A549 treated with dexamethasone at 1 μM for 4 hours (cell line): ENCODE results near the gene CILP2. TPM values are rescaled to one million over a fixed set of nuclear protein-coding genes. Genes with fewer than 3 reads are reported as not detected.

Experiments
- total RNA-seq: library from RNA; stranded (reverse); fragments of 200-300 nt; extraction: Qiagen RNA extraction; gene quantifications from 5 replicates; pipeline ENCODE4 v1.2.3, GENCODE V29; 2022

CILP2 gene, protein sequence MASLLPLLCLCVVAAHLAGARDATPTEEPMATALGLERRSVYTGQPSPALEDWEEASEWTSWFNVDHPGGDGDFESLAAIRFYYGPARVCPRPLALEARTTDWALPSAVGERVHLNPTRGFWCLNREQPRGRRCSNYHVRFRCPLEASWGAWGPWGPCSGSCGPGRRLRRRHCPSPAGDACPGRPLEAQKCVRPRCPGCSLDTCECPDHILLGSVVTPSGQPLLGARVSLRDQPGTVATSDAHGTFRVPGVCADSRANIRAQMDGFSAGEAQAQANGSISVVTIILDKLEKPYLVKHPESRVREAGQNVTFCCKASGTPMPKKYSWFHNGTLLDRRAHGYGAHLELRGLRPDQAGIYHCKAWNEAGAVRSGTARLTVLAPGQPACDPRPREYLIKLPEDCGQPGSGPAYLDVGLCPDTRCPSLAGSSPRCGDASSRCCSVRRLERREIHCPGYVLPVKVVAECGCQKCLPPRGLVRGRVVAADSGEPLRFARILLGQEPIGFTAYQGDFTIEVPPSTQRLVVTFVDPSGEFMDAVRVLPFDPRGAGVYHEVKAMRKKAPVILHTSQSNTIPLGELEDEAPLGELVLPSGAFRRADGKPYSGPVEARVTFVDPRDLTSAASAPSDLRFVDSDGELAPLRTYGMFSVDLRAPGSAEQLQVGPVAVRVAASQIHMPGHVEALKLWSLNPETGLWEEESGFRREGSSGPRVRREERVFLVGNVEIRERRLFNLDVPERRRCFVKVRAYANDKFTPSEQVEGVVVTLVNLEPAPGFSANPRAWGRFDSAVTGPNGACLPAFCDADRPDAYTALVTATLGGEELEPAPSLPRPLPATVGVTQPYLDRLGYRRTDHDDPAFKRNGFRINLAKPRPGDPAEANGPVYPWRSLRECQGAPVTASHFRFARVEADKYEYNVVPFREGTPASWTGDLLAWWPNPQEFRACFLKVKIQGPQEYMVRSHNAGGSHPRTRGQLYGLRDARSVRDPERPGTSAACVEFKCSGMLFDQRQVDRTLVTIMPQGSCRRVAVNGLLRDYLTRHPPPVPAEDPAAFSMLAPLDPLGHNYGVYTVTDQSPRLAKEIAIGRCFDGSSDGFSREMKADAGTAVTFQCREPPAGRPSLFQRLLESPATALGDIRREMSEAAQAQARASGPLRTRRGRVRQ
- 0.11 to 0.31 TPM (median 0.18 TPM) in 5 replicates for total RNA-seq

DNA sequence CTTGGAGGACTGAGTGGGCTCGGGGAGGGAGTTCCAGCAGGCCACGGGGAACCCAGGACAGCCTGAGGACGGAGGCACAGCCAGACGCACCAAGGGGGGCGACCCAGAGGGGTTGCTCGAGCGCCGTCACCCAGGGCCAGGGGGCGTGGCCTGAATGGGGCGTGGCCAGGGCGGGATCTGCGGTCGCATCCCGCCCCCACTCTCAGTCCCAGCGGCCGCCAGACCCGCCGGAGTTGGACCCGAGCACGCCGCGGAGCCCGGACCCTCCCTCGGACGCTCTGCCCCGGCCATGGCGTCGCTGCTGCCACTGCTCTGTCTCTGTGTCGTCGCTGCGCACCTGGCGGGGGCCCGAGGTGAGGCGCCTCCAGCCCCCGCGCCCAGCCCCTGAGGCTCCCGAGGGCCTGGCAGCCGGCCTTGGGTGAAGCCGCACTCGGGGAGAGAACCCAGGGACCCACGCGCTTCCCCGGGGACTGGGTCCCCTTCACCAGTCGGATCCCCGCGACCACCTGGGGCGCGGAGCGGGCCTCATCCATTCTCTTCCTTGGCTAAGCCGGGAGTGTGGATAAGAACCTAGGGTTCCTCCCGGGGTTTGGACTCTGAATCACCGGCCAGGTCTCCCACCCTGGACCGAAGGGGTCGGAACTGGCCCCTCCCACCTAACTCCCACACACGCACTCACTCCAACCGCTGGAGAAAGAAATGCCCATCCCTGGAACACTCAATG is at the start of gene CILP2:
Gene CILP2, plus strand, starts transcription at position 205 of the 724 bp plus-strand sequence. Its CDS starts 85 bp downstream, at position 290.

DNA sequence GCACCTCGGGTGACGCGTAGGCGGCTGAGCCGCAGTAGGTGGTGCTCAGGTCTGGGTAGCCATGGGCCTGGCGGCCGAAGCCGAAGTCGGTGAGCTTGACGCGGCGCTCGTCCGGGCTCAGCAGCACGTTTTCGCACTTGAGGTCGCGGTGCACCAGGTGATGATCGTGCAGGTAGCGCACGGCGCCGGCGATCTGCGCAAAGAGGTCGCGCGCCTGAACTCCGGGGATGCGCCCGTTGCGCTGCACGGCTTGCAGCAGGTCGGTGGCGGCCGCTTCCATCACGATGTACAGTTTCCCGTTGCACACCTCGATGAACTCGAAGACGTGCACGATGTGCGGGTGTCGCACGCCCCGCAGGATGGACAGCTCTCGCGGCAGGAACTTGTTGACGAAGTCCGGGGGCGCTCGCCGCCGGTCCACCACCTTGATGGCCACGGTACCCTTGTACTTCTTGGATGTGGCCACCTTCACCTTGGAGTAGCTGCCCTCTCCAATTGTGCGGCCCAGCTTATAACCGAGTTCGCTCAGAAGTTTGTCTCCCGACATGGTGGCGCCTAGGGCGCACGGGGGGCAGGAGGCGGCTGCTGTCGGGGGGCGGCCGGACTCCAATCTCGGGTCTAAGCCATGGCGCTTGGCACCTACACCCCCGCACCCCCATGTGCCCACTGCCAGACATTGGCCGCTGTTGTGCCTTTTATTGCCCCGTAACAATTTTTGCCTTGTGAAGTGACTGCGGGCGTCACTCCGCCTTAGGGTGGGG is 23.0 kb upstream of the CILP2 start, which contains the start of gene TSSK6:
Gene TSSK6, minus strand, starts transcription at position 668 of the 761 bp plus-strand sequence. Its CDS starts 121 bp downstream, at position 547.

DNA sequence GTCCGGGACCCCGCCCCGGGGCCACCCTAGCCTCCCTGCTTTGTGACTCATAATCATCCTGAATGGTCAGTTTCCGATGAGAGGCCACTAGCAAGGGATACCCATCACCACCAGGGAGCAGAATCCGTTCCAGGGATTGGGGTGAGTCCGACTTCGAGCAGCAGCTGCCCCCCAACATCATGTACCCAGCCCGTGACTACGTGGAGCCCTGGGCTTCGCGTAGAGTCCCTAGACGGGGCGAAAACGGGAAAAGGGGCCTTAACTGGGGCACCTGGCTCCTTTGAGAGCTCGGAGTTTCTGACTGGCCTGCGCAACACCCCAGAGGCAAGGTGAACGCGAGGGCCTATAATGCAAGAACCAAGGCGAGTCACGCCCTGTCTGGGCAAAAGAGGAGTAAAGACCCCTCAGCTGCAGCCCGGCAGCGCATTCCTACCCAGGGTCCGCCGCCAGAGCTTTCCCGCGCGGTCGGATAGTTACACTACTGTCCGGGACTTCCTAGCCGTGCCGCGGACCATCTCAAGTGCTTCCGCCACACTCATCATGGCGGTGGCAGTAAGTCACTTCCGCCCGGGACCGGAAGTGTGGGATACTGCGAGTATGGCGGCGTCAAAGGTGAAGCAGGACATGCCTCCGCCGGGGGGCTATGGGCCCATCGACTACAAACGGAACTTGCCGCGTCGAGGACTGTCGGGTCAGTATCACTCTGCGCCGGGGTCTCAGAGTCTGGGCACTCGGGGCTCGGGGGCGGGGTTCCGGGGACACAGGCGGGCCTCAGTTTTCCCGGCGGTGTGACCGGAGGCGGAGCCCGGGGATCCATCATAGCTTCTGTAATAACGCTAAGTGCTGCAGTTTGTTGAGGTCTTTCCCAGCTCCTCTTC is 22.2 kb upstream of the CILP2 start, which contains the start of gene NDUFA13:
Gene NDUFA13, plus strand, starts transcription at position 584 of the 878 bp plus-strand sequence. Its CDS starts 14 bp downstream, at position 598.

DNA sequence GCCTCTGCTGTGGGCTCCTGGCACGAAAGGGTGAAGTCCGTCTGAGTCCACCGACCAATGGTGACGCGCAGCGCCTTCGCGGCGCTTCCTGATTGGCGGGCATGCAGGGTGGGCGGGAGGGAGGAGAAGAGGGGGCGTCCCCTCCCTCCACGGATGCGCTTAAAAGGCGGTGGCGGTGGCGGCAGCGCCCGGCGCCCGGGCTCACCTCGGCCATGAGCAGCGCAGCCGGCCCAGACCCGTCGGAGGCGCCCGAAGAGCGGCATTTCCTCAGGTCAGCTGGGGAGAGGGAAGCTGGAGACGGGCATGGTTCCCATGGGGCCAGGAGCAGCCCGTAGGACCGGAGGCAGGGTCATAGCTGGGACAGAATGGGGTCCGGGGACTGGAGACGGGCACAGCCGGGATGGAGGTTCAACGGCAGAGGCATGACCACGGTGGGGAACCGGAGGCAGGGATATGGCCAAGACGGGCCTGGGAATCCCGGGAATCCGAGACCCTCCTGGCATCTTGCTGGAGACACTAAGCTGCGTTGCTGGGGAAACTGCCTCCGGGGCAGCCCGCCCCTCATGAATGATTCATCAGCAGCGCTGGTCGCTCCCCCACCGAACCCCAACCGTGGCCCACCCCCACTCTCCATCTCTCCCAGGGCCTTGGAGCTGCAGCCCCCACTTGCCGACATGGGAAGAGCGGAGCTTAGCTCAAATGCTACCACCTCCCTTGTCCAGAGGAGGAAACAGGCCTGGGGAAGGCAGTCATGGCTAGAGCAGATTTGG is 9.2 kb upstream of the CILP2 start, which contains the start of gene YJEFN3:
Gene YJEFN3, plus strand, starts transcription at position 191 of the 770 bp plus-strand sequence. Its CDS starts 22 bp downstream, at position 213.

Other genes with a start within 250 kb of the CILP2 start
- 22.6 to 26.0 TPM (median 23.8 TPM) in 5 replicates for gene SUGP1, start 217.8 kb upstream of the CILP2 start, total RNA-seq
- gene MAU2, start 217.4 kb upstream of the CILP2 start, total RNA-seq: 9.0 to 14.4 TPM (median 12.5 TPM) in 5 replicates
- 32.0 to 60.9 TPM (median 58.7 TPM) in 5 replicates for gene GATAD2A, start 132.6 kb upstream of the CILP2 start, total RNA-seq
- 1.0 to 2.1 TPM (median 1.6 TPM) in 5 replicates for gene TSSK6, start 22.7 kb upstream of the CILP2 start, total RNA-seq
- gene NDUFA13, start 22.0 kb upstream of the CILP2 start, total RNA-seq: 131 to 208 TPM (median 148 TPM) in 5 replicates
- 0.94 to 4.2 TPM (median 3.4 TPM) in 5 replicates for gene YJEFN3, start 9.4 kb upstream of the CILP2 start, total RNA-seq
- gene PBX4, start 80.4 kb downstream of the CILP2 start, total RNA-seq: 1.3 to 2.6 TPM (median 2.1 TPM) in 5 replicates
- gene LPAR2, start 90.0 kb downstream of the CILP2 start, total RNA-seq: 3.4 to 5.9 TPM (median 5.7 TPM) in 5 replicates
- gene GMIP, start 105.4 kb downstream of the CILP2 start, total RNA-seq: 4.6 to 6.2 TPM (median 5.2 TPM) in 5 replicates
- 19.2 to 37.1 TPM (median 36.1 TPM) in 5 replicates for gene ATP13A1, start 125.4 kb downstream of the CILP2 start, total RNA-seq
- gene ZNF101, start 130.6 kb downstream of the CILP2 start, total RNA-seq: 4.6 to 5.6 TPM (median 5.1 TPM) in 5 replicates
- 2.0 to 2.5 TPM (median 2.1 TPM) in 5 replicates for gene ZNF14, start 194.8 kb downstream of the CILP2 start, total RNA-seq